Neural progenitor cell (in vitro differentiated cells): ENCODE measurements around the gene ZNF414.

Source experiments
- CTCF ChIP-seq: fragments of 200-600 bp; sonication (generic); IDR thresholded peaks from 2 replicates; pipeline ENCODE4 v1.5.1; 2017; ENCODE audit warnings: antibody characterized with exemption, mild to moderate bottlenecking
- EZH2phosphoT487 ChIP-seq: fragments of 200-600 bp; sonication (generic); IDR thresholded peaks from 2 replicates; pipeline ENCODE4 v1.6.1; 2017; ENCODE audit warnings: antibody characterized with exemption

- TF ChIP-seq CTCF = no peak
- TF ChIP-seq EZH2phosphoT487 = no peak
These were observed 15.5 kb upstream of the ZNF414 start for GRCh38 chr19:8529369-8530006.
